ENCODE measurements around the gene PLEKHA5. TPM values are rescaled to one million over a fixed set of nuclear protein-coding genes. Genes with fewer than 3 reads are reported as not detected.

PLEKHA5 gene
- total RNA-seq, 4 donors from 2014 or later, result 34.5 to 120 (median 60.0) TPM

DNA sequence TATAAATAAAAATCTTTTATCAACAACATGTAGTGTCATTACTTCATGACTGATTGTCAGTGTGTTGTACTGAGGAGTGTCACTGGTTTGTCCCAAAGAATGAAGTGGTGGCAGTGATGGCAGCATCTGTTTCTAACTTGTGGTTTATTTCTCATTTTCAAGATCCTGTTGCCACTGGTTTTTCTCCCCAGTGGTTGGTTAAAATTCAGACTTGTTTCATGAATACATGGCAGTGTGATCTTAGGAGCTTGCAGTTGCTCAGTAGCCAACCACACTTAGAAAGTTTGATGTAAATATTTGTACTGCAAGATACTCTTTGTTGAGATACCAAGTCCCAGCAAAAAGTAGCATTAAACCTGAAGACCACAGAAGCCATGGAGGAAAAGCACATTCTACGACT lies 69.8 kb downstream of the PLEKHA5 start:
- no peak for ATAC-seq
- TF ChIP-seq, protein P1, sequence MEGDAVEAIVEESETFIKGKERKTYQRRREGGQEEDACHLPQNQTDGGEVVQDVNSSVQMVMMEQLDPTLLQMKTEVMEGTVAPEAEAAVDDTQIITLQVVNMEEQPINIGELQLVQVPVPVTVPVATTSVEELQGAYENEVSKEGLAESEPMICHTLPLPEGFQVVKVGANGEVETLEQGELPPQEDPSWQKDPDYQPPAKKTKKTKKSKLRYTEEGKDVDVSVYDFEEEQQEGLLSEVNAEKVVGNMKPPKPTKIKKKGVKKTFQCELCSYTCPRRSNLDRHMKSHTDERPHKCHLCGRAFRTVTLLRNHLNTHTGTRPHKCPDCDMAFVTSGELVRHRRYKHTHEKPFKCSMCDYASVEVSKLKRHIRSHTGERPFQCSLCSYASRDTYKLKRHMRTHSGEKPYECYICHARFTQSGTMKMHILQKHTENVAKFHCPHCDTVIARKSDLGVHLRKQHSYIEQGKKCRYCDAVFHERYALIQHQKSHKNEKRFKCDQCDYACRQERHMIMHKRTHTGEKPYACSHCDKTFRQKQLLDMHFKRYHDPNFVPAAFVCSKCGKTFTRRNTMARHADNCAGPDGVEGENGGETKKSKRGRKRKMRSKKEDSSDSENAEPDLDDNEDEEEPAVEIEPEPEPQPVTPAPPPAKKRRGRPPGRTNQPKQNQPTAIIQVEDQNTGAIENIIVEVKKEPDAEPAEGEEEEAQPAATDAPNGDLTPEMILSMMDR (IDR thresholded peaks at IDR 0.05), result no peak
- no peak for TF ChIP-seq EP300 (IDR thresholded peaks at IDR 0.05)
- TF ChIP-seq POLR2A (IDR thresholded peaks at IDR 0.05), result no peak
- TF ChIP-seq POLR2AphosphoS5 (IDR thresholded peaks at IDR 0.05), result no peak
- WGBS, 2 donors (ENCODE audit: low coverage in 1 of 2), result 88 to 90% methylated on average over 1 of the region's 1 CpG
- no peak overlapping the region for H3K4me3 ChIP-seq
- no peaks in the 10 kb centered on the region for H3K9me3 ChIP-seq
- no peak overlapping the region for H3K27ac ChIP-seq
- H3K36me3 ChIP-seq, result no peaks in the 10 kb centered on the region
- H3K4me1 ChIP-seq, result peaks cover 3 to 53% (median 3%) of the 10 kb centered on the region in 3 donors
- no peaks in the 10 kb centered on the region for H3K27me3 ChIP-seq

DNA sequence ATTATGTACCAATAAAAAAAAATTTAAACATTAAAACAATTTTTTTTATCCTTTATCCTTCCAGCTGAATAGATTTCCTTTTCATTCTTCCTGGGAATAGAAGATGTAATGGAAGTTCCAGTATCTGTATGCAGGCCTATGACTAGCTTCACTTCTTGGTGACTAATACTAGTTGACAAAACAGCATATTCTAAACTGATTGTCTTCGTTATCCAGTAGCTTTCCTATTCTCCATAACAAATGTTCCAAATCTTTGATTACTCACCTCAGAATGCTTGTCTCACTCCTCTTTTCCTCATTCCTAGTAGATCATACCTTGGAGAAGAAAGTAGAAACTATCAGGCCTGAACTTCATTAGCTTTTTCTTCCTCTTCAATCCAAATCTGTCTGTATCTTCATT lies 70.7 kb downstream of the PLEKHA5 start:
- no peak for ATAC-seq
- no peaks in the 10 kb centered on the region for H3K9me3 ChIP-seq
- H3K27ac ChIP-seq, result no peak overlapping the region
- H3K4me3 ChIP-seq, result no peak overlapping the region
- no peaks in the 10 kb centered on the region for H3K36me3 ChIP-seq
- H3K4me1 ChIP-seq, result peaks cover 3 to 56% (median 3%) of the 10 kb centered on the region in 3 donors
- WGBS, 2 donors (ENCODE audit: low coverage in 1 of 2), result 50 to 80% methylated on average over 1 of the region's 1 CpG
- H3K27me3 ChIP-seq, result no peaks in the 10 kb centered on the region
- no peak for TF ChIP-seq EP300 (IDR thresholded peaks at IDR 0.05)
- no peak for TF ChIP-seq POLR2A (IDR thresholded peaks at IDR 0.05)

DNA sequence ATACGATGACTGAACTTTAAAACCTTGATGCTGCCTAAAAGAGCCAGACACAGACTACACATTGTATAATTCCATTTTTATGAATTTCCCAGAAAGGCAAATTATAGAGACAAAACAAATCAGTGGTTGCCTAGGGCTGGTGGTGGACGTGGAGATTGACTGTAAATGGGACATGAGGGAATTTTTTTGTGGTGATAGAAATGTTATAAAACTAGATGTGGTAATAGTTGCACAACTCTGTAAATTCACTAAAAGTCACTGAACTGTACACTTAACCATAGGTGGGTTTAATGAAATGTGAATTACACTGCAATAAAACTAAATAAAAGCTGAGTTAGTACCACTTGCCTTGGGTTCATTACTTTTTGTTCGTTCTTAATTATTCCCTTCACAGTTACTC lies 72.1 kb downstream of the PLEKHA5 start:
- Histone ChIP-seq H3K9me3 (no peaks in the 10 kb centered on the region), H3K27me3 (no peaks in the 10 kb centered on the region), H3K27ac (no peak overlapping the region), H3K4me1 (peaks cover 3 to 63% (median 3%) of the 10 kb centered on the region in 3 donors), H3K4me3 (no peak overlapping the region), H3K36me3 (no peaks in the 10 kb centered on the region)
- WGBS, 2 donors (ENCODE audit: low coverage in 1 of 2), result 81 to 90% methylated on average over 3 of the region's 3 CpGs
- TF ChIP-seq, protein P1 (IDR thresholded peaks at IDR 0.05), result no peak
- TF ChIP-seq POLR2A (IDR thresholded peaks at IDR 0.05), result no peak
- TF ChIP-seq POLR2AphosphoS5 (IDR thresholded peaks at IDR 0.05), result no peak
- no peak for TF ChIP-seq EP300 (IDR thresholded peaks at IDR 0.05)
- no peak for ATAC-seq

DNA sequence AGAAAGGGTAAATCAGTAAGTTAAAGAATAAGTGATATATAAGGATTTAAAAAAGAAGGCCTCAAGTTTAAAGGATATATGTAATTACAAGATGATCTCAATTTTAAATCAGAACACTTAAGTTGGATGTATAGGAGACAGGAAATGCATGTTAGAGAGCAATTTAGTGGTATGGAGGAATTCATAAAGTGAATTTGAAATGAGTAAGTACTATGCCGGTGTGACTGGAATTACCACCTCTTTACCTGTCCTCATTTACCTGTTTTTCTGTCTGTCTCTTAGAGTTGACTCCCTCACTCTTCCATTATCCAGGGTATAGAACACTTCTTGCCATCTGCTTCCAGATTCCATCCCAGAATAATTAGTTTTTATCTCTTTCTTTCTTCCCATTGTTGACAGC lies 73.5 kb downstream of the PLEKHA5 start:
- 78 to 84% methylated on average over 1 of the region's 1 CpG for WGBS, 2 donors (ENCODE audit: low coverage in 1 of 2)
- no peak overlapping the region for H3K4me3 ChIP-seq
- ATAC-seq, result no peak
- H3K36me3 ChIP-seq, result no peaks in the 10 kb centered on the region
- TF ChIP-seq EP300 (IDR thresholded peaks at IDR 0.05), result no peak
- H3K27me3 ChIP-seq, result no peaks in the 10 kb centered on the region
- H3K9me3 ChIP-seq, result no peaks in the 10 kb centered on the region
- peaks cover 0 to 53% (median 3%) of the 10 kb centered on the region in 3 donors for H3K4me1 ChIP-seq
- no peak overlapping the region for H3K27ac ChIP-seq

DNA sequence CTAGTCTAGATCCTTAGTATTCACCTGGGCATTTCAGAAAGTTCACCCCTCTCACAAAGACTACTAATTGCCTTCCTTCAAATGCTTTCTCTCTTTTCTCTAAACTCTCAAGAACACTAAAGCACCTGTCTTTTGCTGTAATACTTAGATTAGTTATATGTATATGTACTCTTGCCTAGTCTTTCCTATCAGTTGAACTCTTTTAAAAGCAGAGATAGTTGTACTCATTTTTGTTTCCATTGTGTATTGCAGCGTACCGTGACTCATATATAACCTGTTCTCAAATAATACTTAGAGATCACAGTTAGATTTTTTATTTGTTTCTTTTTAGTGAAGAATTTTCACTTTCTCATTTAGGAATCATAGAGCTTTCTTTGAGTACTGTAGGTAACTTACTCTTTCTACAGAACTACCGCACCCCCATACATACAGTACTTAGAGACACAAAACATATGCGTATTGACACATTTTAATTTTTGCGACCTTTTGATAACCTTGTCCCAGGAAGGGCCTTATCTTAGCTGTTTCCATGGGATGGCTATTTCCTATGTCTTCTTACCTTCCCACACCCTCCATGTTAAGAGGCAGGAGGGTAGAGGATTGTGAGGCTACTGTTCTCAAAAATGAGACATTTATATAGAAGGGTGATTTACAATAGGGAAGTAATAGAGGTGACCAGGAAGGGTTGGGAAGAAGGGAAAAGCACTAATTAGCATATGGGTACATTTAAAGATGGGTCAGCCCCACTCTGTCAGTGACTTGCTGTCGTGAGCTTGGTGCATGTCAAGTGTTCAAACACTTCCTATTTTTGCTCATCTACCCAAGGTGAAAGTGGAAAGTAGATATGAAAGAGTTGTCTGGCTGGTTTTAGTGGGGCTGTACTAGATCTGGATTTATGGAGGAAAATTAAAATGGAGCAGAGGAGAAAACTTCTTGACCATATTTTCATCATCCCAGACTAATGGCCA lies 74.3 kb downstream of the PLEKHA5 start:
- no peak for TF ChIP-seq POLR2A (IDR thresholded peaks at IDR 0.05)
- TF ChIP-seq EP300 (IDR thresholded peaks at IDR 0.05), result no peak
- TF ChIP-seq, protein P1 (IDR thresholded peaks at IDR 0.05), result no peak
- no peak for TF ChIP-seq POLR2AphosphoS5 (IDR thresholded peaks at IDR 0.05)
- no peaks in the 10 kb centered on the region for H3K9me3 ChIP-seq
- no peak overlapping the region for H3K4me3 ChIP-seq
- no peak overlapping the region for H3K27ac ChIP-seq
- no peaks in the 10 kb centered on the region for H3K36me3 ChIP-seq
- H3K27me3 ChIP-seq, result no peaks in the 10 kb centered on the region
- peaks cover 0 to 47% (median 0%) of the 10 kb centered on the region in 3 donors for H3K4me1 ChIP-seq
- ATAC-seq, result no peak
- 94 to 95% methylated on average over 5 to 6 of the region's 6 CpGs for WGBS, 2 donors (ENCODE audit: low coverage in 1 of 2)

DNA sequence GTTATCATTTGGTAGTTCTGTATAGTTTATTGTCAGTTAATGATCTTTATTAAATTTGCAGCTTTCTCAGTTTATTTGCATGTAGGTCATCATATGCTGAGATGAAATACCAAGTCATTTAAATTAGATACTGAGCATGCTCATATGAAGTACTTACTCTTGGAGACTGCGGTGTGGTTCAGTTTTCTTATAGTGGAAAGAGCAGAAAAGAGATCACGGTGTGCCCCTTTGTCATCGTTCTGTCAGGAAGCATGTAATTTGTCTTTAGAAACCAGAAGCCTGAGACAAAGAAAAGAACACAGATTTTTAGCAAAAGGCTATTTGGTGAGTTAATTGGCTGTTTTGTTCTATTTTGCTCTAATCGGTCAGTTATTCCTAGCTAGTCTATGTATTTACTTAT lies 75.6 kb downstream of the PLEKHA5 start:
- no peaks in the 10 kb centered on the region for H3K36me3 ChIP-seq
- 52 to 55% methylated on average over 4 of the region's 4 CpGs for WGBS, 2 donors (ENCODE audit: low coverage in 1 of 2)
- peaks cover 0 to 34% (median 0%) of the 10 kb centered on the region in 3 donors for H3K4me1 ChIP-seq
- TF ChIP-seq EP300 (IDR thresholded peaks at IDR 0.05), result no peak
- TF ChIP-seq POLR2AphosphoS5 (IDR thresholded peaks at IDR 0.05), result no peak
- TF ChIP-seq POLR2A (IDR thresholded peaks at IDR 0.05), result no peak
- TF ChIP-seq, protein P1 (IDR thresholded peaks at IDR 0.05), result no peak
- no peaks in the 10 kb centered on the region for H3K27me3 ChIP-seq
- no peak overlapping the region for H3K4me3 ChIP-seq
- no peaks in the 10 kb centered on the region for H3K9me3 ChIP-seq
- no peak for ATAC-seq
- H3K27ac ChIP-seq, result no peak overlapping the region
